GM15510 (cell line): ENCODE results near the gene PCDHB10.
"Not testable (repeated sequence)": the region's sequence is repeated elsewhere in the genome, so short reads cannot be mapped to it uniquely, and the experiment has no call there.

ENCODE experiments used
- POLR2A ChIP-seq: IDR thresholded peaks from 3 replicates; pipeline ENCODE4 v1.6.1; 2011; ENCODE audit warnings: borderline replicate concordance; ENCODE audit not compliant: insufficient read length; ENCODE audit errors: extremely low read depth

Gene PCDHB10

DNA sequence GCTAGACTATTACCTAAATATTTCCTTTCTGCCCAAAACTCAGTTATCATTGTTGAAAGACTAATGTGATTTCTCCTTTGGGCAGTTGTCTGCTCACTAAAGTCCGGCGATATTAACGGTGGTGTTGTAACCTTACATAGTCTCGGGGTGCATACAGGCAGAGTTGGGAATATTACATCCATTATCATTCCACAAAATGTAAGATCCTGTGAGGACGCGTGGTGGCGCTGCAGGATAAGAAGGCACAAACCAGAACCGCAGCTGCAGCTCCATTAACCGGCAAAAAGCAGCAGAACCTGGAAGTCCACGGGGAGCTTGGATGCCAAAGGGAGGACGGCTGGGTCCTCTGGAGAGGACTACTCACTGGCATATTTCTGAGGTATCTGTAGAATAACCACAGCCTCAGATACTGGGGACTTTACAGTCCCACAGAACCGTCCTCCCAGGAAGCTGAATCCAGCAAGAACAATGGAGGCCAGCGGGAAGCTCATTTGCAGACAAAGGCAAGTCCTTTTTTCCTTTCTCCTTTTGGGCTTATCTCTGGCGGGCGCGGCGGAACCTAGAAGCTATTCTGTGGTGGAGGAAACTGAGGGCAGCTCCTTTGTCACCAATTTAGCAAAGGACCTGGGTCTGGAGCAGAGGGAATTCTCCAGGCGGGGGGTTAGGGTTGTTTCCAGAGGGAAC, 21.6 kb downstream of the PCDHB10 start, which contains the start of gene PCDHB13:
TSS of gene PCDHB13 (plus strand) at position 264 of the 684 bp plus-strand sequence. CDS start at position 469, 205 bp downstream.
- TF ChIP-seq POLR2A, result not testable (repeated sequence)

DNA sequence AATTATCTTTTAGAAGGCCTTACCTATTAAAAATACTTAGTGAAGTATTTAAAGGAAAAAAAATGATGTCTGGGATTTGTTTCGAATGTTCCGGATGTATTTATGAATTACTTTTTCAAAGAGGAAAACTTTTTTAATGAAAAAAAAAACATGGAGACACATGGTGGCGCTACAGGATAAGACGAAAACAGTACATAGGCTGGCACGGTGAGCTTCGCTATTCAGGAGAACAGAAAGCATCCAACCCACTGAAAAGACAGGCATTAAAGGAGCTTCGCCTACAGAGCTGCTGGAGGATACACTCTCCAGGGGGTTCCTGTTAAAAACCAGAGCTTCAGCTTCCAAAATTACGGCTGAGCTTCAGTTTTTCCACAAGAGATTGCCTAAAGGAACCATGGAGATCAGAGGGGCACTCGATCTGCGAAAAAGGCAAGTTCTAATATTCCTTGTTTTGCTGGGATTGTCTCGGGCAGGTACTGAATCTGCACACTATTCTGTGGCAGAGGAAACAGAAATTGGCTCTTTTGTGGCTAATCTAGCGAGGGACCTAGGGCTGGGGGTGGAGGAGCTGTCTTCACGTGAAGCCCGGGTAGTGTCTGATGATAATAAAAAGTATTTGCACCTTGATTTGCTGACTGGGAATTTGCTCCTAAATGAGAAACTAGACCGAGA, 31.1 kb downstream of the PCDHB10 start, which contains the start of gene PCDHB14:
TSS of gene PCDHB14 (plus strand) at position 232 of the 672 bp plus-strand sequence. CDS start at position 395, 163 bp downstream.
- no peak for TF ChIP-seq POLR2A

DNA sequence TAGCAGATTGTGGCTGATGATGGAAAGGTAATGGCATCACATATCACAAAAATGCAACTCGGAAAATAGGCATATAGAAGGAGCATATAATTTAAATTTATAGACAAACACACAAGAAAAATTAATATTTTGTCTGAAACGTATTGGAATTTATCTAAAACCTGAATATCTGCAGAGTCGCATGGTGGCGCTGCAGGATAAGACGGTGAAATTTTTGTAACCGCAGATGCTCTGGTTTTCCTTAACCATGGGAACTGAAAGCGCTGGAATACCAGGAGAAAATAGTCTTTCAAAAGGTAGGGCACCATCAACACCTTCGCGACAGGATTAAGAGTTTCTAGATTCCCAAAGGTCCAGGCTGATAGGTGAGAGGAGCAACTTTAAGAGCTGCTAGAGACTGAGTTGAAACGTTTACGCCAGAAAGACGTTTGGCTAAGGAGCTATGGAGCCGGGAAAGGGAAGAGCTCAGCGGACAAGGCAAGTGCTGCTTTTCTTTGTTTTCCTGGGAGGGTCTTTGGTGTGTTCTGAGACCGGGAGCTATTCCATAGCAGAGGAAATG, 42.0 kb downstream of the PCDHB10 start:
- TF ChIP-seq POLR2A, result no peak

GRCh38 chr5:141236516-141237313, 44.6 kb downstream of the PCDHB10 start:
- no peak for TF ChIP-seq POLR2A

DNA sequence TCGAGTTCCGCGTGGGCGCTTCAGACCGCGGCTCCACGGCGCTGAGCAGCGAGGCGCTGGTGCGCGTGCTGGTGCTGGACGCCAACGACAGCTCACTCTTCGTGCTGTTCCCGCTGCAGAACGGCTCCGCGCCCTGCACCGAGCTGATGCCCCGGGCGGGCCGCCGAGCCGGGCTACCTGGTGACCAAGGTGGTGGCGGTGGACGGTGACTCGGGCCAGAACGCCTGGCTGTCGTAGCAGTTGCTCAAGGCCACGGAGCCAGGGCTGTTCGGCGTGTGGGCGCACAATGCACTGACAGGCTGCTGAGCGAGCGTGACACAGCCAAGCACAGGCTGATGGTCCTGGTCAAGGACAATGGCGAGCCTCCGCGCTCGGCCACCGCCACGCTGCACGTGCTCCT, 49.3 kb downstream of the PCDHB10 start:
- TF ChIP-seq POLR2A, result no peak
